Measurements from ENCODE around the gene ARHGDIG.

DNA sequence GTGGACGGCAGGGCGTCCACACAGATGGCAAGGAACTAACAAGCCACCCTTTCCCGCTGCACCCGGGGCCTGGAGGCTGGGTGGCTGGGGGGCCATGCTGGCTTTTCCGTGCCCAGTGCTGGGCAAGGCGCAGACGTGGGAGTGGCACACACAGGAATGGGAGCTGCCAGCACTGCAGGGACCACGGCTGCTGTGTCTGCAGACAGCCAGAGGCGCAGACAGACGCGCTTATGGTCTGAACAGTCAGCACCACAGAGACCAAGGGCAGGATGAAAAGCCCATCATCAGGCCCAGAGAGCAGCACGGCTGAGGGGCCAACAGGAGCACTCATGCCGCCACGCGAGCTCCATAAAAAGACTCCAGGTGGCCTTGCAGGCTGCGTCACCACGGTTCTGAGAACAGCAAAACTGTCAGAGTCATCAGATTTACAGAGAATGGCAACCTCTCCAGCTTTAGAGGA is 26.6 kb downstream of the ARHGDIG start:
- TF ChIP-seq, protein P1, sequence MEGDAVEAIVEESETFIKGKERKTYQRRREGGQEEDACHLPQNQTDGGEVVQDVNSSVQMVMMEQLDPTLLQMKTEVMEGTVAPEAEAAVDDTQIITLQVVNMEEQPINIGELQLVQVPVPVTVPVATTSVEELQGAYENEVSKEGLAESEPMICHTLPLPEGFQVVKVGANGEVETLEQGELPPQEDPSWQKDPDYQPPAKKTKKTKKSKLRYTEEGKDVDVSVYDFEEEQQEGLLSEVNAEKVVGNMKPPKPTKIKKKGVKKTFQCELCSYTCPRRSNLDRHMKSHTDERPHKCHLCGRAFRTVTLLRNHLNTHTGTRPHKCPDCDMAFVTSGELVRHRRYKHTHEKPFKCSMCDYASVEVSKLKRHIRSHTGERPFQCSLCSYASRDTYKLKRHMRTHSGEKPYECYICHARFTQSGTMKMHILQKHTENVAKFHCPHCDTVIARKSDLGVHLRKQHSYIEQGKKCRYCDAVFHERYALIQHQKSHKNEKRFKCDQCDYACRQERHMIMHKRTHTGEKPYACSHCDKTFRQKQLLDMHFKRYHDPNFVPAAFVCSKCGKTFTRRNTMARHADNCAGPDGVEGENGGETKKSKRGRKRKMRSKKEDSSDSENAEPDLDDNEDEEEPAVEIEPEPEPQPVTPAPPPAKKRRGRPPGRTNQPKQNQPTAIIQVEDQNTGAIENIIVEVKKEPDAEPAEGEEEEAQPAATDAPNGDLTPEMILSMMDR (IDR thresholded peaks at IDR 0.05; ENCODE audit: low read length): no peak
- TF ChIP-seq EZH2 (optimal IDR thresholded peaks at IDR 0.05; ENCODE audit: low read depth, low read length): no peak

Measured in MM.1S (cell line).